Cardiac fibroblast (primary cell): ENCODE results near the gene BBS4.
"Not testable (repeated sequence)": the region's sequence is repeated elsewhere in the genome, so short reads cannot be mapped to it uniquely, and the experiment has no call there.

ENCODE experiments used
- DNase-seq, 2 donors: peaks; one replicate each; pipeline versions ENCODE4 v3.0.0 to v3.0.0-alpha.2; 2010; ENCODE audit warnings: low read depth in 2 of 2
- H3K4me3 ChIP-seq, 2 donors: replicated peaks in 1 of 2; 1 replicate in 1 of 2; 2 replicates in 1 of 2; pipeline ENCODE4 v1.5.1; 2011; ENCODE audit warnings: low read depth in 2 of 2, low read length in 2 of 2, mild to moderate bottlenecking in 2 of 2, moderate library complexity in 1 of 2
- CTCF ChIP-seq: IDR thresholded peaks from one replicate; pipeline ENCODE4 v1.5.1; 2011; ENCODE audit warnings: low read depth, mild to moderate bottlenecking, low read length, inconsistent platforms

The BBS4 gene

GRCh38 chr15:72724028-72724427 lies 38.0 kb downstream of the BBS4 start:
- TF ChIP-seq CTCF: no peak
- no peak for DNase-seq
- no peak overlapping the region for H3K4me3 ChIP-seq

GRCh38 chr15:72725446-72725845 lies 39.4 kb downstream of the BBS4 start:
- no peak overlapping the region for H3K4me3 ChIP-seq
- no peak for DNase-seq
- no peak for TF ChIP-seq CTCF

- not testable (repeated sequence) for DNase-seq, H3K4me3 ChIP-seq
Observed at GRCh38 chr15:72725851-72726250, 39.8 kb downstream of the BBS4 start.

- H3K4me3 ChIP-seq: no peak overlapping the region
- DNase-seq: no peak
- TF ChIP-seq CTCF: no peak
Observed at GRCh38 chr15:72727154-72727553, 41.1 kb downstream of the BBS4 start.

- H3K4me3 ChIP-seq: not testable (repeated sequence)
Observed at GRCh38 chr15:72728249-72728648, 42.2 kb downstream of the BBS4 start.

GRCh38 chr15:72728821-72729220 lies 42.8 kb downstream of the BBS4 start:
- DNase-seq: no peak
- no peak for TF ChIP-seq CTCF
- no peak overlapping the region for H3K4me3 ChIP-seq

More at GRCh38 chr15:72728249-72728648, 42.2 kb downstream of the BBS4 start:
- DNase-seq: peak in 1 of 2 donors; percentile 46

- TF ChIP-seq CTCF: no peak
- no peak overlapping the region for H3K4me3 ChIP-seq
- DNase-seq: no peak
Observed at GRCh38 chr15:72732086-72732485, 46.1 kb downstream of the BBS4 start.

- H3K4me3 ChIP-seq: no peak overlapping the region
- no peak for DNase-seq
- TF ChIP-seq CTCF: no peak
Observed at GRCh38 chr15:72732516-72732915, 46.5 kb downstream of the BBS4 start.
